ENCODE results near the gene TJP3.

Gene TJP3

DNA sequence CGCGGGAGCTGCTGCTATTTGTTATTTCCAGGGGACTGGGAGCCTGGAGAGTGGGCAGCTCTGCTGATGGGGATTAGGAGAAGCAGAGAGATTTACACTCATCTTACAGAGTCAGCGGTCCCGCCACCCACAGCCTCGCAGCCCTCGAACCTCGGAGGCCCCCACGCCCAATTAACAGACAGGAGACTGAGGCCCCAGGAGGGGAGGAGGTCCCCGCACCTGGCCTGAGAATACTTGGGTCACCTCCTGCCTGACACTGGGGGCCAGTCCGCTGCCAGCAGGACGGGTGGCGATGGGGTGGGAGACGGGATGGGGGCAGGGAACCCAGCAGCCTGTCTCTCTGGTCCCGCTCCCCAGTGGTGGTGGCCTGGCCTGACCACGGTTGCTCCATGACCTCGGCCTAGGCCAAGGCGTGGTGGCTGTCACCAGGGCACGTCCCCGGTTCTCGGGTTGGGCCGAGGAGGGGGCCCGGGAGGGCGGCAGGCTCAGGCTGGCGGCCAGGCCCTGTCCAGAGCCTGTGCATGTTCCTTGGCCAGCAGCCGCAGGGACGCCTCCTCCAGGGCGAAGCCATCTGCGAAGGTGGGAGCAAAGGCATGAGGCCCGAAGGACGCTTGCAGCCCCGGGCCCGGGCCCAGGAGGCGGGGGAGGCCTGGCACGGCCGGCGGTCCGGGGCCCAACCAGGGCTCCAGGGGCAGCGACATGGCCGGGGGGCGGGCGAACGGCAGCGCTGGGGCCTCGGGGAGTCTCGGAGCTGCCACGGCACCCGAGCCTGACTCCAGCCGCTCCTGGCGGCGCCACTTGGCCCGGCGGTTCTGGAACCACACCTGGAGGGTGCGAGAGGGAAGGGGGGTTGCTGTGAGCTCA is 62.2 kb downstream of the TJP3 start:
- DNase-seq = no peak

DNA sequence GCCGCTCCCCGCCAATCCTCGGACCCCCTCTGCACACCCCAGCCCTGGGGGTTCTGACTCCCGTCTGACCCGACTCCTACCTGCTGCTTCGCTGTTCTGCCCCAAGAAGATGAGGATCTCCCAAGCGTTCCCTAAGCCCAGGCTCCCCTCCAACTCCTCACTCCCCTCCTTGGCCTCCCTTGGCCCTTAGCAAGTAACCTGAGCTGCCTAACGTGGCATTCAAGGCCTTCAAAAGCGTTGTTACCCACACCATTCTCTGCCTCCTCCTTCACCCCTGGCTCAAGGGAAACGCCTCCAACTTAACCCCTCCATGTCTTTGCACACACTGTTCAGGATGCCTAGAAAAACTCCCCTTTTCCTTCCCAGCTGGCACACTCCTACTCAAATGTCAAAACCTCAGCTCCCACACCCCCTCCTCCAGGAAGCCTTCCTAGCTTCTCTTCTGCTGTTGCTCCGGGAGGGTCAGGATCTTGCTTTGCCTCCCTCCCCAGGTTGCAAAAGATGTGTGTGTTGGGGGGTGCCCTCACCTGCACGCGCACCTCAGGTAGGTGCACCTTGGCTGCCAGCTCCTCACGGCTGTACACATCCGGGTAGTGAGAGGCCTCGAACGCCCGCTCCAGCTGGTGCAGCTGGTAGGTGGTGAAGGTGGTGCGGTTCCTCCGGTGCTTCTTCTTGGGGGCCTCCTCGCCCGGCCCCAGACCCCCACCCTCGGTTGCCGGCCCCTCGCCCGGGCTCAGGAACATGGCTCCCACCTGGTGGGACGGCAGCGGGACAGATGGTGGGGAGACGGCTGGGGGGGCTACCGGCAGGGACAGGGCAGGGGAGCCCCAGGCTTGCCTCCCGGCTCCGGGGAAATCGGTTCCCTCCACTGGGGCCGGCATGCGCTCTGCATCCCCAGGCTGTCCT is 63.1 kb downstream of the TJP3 start:
- no peak for DNase-seq

DNA sequence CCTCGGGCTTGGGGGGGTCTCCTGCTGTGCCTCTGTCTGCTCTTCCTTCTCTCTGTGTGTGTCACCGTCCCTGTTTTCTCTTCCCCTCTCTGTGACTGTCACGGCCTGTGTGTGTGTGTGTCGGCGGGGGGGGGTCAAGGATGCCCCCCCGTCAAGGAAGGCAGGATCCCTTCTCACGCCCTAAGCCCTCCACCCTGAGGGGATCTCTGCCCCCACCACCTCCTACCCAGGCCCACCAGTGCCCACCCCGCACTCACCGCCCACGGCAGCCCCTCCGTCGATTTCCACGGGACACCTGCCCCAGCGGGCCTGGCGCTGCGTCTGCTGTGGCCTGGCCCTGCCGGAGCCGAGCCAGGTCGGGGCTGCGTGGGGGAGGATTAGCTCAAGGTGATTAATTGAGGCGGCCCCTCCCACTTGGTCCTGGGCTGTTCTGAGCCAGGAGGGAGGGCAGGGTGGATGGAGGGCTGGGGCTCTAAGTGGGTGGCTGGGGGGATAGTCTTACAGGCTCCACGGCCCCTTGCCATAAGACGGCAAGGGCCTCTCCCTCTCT is 63.8 kb downstream of the TJP3 start, which contains the start of gene RAX2:
Gene RAX2 (minus strand): TSS at position 323 of the 550 bp plus-strand sequence. CDS start 486 bp downstream, outside the sequence.
- DNase-seq = no peak

DNA sequence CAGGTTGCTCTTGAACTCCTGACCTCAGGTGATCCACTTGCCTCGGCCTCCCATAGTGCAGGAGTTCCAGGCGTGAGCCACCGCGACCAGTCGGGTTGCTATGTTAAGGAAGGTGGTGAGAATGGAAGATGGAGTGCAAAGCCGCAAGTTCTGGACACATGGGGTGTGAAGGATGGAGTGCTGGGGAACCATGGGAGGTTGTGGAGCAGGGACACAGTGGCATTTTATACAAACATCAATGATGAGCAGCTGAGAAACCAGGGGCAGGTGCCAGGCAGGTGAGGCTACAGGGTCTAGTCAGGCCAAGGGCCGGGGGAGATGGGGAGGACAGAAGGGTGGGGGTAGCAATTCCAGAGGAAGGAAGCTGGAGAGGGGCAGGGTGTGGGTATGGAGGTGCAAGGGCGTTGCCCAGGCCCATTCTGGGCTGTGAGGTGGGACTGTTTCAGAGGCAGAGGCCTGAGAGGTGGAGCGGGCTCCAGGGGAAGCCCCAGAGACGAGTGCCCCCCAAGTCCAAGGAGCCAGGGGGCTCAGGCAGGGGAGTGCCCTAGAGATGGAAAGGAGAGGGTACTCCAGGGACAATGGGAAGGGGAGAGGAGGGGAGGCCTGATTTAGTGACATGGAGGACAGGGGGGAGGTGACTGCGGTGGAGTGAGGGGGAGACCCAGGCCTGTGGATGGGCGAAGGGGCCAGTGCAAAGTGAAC is 65.8 kb downstream of the TJP3 start:
- DNase-seq = no peak

DNA sequence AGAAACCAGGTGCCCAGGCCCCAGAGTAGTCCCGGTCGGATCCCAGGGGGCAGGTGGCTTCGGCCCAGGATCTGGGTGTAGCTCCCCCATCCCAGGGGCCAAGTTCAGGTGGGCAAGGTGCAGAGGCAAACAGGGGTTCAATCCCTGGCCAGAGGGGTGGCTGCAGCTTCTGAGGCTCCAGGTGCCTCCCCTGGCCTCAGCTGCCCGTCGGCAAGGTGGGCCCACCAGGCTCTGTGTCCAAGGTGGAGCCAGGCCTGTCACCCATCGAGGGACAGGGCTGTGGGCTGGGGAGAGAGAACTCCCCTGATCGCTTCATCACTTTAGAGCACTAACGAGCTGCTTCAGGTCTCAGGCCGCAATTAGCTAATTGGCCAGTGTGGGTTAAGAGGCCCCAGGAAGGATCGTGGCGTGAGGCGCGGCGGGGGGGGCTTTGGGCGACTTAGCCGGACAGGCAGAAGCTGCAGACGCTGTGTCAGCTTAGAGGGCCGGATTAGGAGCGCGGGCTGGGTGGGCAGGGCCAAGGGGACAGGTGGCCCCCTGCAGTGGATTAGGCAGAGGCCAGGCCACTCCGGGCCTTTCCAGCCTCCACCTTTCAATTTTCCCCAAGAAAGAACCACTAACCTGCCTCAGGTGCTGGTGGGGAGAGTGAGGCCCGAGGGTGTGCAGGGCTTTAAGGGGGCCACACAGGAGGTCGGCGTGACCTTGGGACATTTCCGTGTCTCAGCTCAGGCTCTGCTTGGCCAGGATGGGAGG is 66.6 kb downstream of the TJP3 start:
- no peak for DNase-seq

DNA sequence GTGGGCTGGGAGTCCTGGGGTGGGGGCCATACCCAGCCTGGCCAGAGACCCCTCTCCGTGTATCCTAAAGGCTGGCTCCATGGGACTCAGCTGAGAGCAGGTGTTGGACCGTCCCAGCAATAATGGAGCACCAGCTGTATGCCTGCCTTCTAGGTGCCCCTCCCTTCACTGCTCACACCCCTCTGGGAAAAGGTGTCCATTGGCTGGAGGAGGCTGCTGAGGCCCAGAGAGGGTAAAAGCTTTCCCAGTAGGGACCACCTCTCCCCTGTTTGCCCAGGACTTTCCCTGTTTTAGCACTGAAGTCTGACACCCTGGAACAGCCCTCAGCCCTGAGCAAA is 67.2 kb downstream of the TJP3 start:
- DNase-seq = no peak

DNA sequence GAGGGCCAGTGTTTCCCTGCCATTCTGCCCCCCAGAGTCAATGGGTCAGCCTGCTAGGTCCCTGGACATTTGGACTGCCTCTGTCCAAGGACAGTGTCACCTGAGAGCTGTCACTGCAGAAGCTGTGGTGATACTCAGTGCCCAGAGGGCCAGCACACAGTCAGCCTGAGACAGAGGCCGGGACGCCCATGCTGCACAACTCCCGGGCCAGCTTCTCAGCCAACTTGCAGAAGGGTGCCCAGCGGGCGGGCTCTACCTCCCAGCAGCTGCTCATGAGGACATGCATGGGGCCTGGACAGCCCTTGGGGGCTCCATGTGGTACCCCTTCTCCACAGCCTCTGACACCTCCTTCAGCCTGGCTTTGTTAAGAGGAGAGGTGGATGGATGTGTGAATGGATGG is 67.6 kb downstream of the TJP3 start:
- DNase-seq = no peak

DNA sequence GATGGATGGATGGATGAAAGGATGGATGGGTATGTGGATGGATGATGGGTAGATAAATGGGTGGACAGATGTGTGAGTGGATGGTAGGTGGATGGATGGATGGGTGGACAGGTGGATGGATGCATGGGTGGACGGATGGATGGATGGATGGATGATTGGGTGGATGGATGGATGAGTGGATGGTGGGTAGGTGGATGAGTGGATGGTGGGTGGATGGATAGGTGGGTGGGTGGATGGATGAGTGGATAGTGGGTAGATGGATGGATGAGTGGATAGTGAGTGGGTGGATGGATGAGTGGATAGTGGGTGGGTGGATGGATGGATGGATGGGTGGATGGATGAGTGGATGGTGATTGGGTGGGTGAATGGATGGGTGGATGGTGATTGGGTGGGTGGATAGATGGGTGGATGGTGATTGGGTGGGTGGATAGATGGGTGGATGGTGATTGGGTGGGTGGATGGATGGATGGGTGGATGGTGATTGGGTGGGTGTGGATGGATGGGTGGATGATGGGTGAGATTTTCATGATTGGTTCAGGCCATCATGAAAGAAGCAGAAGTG is 68.4 kb downstream of the TJP3 start:
- no peak for DNase-seq

DNA sequence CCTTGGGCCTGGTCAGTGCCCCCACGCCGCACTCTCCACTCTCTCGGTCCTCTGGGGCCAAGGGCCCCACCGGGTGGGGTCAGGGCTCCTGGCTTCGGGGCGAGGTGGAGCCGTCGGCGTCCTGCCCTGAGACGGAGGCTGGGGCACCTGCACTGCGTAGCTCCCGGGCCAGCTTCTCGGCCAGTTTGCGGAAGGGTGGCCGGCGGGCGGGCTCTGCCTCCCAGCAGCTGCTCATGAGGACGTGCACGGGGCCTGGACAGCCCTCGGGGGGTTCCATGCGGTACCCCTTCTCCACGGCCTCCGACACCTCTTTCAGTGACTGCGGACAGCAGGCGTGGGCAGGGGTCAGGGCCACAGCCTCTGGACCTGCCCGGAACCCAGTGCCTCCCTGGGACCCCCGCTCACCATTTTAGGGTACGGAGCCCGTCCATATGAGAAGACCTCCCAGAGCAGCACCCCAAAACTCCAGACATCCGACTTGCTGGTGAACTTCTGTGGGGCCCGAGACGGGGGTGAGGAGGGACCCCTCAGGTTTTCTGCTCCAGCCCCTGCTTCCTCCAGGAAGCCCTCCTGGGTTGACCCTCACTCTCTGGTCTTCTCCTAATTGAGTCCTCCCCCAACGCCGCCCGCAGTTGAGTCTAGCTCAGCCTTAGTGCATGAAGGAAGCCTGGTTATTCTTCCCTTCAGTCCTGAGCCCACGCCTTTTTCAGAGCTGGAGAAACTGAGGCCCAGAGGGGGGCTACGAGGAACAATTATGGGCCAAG is 70.1 kb downstream of the TJP3 start:
- DNase-seq = no peak

DNA sequence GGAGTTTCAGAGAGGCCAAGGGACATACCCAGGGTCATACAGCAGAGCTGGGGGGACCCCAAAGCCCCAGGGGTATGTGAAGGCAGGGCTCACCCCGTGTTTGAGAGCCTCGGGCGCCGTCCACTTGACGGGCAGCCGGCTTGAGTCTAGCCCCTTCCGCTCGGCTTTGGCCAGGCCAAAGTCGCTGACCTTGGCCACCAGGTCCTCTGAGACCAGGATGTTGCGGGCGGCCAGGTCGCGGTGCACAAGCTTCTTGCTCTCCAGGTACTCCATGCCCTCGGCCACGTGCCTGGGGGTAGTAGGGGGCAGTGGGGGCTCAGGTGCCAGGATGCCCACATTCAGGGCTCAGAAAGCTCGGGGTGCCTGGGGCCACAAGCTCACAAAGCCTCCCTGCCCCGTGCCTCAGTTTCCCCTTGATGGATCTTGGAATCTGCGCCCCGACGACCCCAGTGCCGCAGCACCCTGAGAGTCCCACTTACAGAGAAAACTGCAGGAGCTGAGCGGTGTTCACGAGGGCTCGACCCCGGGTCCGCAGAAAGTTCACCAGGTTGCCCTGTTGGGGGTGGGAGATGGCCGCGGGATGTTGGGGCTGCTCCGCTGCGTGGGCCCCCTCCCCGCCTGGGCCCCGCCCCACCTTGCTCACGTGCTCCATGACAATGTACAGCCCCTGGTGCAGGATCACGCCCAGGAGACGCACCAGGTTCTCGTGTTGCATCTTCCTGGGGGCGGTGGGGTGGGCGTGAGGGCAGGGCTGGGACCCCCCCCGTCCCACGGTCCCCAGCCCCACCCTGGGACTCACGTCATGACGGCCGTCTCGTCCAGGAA is 70.9 kb downstream of the TJP3 start:
- no peak for DNase-seq

DNA sequence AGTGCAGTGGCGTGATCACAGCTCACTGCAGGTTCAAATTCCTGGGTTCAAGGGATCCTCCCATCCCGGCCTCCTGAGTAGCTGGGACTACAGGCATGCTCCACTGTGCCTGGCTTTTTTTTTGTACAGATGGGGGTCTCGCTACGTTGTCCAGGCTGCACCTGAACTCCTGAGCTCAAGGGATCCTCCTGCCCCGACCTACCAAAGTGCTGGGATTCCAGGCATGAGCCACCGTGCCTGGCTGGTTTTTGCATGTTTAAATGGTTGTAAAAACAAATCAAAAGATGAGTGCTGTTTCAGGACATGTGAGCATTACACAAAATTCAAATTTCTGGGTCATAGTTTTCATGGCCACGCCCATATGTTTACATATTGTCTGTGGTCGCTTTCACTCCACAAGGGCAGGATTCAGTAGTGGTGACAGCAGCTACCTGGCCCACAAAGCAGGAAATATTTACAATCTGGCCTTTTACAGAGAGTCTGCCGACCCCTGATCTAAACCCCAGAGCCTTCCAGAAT is 72.7 kb downstream of the TJP3 start:
- peak in 2 of 3 donors; percentile 28 to 39 for DNase-seq

DNA sequence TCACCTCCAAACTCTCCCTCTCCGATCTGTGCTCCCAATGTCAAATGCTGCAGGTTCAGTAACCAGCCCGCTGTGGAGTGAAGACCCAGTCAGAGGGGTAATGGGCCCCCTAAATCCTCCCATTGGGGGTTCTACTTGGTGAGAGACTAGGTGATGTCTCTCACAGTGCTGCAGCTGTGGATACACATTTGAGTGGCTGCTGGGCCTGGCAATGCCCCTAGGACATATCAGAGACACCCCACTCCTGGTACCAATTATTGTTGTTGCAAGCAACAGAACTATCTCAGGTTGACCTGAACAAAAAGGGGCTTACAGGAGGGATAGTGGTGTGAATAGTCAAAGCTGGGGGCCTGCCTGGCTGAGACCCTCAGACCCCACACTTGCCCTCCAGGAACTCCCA is 73.4 kb downstream of the TJP3 start:
- no peak for DNase-seq

DNA sequence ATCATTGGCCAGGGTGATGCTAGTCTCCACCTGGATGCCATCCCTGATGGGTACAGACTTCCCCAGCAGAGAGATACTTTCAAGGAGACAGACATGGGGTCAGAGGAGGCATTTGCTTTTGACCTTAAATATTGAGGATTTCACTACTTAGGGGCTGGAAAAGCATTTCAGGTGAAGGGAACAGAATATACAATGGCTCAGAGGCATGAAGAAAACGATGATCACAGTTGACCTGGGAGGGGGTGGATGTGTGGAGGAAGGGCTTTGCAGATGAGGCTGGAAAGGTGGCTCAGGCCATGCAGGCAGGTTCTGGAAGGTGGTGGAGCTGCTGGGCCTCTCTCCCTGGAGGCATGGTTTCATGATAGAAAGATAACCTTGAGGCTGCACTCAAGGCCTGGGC is 74.1 kb downstream of the TJP3 start:
- DNase-seq = no peak

DNA sequence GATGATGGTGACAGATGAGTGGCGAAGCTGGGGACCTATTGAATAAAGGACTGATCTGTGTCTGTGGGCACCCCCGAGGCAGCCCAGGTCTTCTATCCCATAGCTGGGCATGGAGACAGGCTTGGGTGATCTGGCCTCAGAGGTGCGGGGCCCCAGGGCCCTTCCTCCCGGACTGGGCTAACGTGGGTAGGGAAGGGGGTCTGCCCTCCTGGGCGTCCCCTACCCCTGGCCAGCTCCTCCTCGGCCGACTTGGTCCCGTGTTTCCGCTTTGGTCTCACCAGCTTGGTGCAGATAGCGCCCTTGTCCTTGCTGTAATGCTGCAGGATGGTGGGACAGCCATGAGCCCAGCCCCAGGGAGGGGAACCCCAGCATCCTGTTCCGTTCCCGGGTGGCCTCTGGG is 74.7 kb downstream of the TJP3 start:
- DNase-seq = no peak

DNA sequence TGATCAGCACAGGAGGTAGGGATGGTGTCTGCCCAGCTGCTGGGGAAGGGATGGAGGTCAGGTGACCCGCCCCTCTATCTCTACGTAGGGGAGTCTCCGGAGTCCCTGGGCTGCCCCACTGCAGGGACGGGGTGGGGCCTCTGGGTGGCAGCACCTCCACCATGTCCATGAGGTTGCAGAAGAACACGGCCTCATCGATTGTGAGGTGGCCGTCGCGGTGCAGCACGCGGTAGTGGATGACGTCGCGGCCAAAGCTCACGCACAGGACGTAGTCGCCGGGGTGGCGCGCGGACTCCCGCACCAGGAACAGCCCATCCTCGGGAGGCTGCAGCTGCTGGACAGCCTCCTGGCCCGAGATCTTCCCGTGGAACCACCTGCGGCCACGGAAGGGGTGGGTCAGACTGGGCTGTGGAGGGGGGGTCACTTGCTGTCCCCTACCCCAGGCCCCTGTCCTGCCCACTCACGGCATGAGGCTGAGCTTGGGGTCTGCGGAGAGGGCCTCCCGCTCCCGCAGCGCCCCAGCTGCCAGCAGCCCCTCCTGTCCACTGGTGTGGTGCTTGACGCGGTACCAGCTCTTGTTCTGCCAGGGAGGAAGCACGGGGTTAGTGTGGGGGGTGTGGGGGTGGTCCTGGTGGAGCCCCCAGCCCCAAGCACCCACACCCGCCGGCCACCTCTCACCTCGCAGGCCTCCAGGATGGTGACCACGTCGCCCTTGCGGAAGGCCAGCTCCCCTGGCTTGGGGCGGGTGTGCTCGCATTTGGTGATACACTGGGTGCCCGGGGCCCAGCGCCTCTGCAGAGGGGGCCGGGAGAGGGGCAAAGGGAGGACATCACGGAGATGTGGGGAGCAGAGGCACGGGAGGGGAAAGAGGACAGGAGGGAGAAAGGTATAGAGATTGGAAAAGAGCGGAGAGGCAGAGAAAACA is 75.7 kb downstream of the TJP3 start:
- peak; percentile 35 to 62 (median 36) for DNase-seq

DNA sequence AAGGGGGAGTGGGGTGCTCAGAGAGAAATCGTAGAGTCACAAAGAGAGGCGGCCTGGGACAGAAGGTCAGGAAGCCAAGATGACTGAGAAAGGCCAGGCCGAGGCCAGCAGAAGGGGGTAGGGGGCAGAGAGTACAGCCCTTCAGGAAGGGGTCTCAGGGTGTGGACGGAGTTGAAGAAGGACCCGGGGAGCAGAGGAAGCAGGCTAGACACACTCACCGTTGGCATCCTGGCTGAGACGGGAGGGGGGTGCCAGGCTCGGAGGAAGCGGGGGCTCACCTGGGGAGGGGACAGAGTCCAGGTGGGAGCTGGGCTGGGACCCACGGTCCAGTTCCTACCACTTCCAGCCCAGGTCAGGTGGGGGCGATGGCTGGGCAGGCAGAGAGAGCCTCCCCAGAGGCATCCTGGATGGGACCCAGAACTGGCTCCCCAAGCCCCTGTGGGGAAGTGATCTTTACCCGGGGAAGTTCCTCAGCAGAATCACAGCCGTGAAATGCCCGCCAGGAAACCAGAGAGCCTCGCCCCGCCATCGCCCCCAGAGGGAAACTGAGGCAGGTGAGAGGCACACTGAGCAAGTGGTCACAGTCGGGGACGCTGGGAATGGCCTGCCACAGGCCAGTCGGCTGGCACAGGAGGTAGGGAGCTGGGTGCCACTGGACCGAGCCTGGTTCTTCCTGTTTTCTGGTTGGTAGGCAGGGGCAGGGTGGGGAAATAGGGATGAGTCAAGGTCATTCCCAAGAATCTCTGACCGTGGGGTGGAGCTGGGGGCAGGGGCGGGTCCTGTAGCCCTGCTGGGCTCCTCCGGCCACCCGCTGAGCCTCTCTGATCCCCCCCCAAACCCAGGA is 76.6 kb downstream of the TJP3 start:
- peak; percentile 85 to 92 (median 90) for DNase-seq

DNA sequence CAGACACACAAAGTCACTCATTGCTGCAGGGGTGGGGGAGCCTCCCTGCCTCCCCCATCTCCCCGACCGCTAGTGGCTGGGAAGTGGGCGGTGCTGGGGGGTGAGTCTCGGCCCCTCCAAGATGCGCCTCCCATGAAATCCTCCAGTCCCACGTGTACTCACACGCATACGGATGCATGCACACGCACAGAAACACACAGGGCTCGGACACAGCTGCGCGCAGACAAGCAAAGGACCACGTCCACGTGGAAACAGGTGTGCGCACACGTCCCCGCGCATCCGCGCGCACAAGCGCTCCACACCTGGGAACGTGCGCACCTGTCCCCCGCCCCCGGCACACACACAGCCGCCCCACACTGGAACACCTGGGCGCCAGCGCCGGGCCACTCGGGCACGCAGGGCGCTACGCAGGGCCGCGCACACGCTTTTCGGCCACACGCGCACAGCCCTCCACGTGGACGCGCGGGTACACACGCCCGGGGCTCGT is 77.3 kb downstream of the TJP3 start:
- no peak for DNase-seq

All from suppressor macrophage treated with lipopolysaccharide for 1 hour (primary cell).